Fibroblast of skin of left biceps (primary cell): ENCODE results near the gene RGS12.

Experiments
- DNase-seq, 2 experiments: peaks; one replicate each; pipeline ENCODE4 v3.0.0-alpha.2; 2013; ENCODE audit warnings: low read depth in 2 of 2

The RGS12 gene

DNA sequence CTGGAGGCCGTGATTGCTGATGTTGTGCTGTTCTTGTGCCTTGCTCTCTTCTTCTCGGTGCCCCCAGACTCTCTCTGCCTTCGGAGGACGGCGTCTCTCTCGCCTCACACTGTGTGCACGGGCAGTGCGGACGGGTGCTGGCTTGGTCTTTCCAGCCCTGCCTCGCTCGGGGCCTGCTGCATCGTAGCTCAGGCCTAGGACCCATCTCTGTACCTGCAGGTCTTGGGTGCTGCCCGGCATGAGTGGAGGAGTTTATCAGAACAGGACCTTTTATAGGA lies 18.2 kb downstream of the RGS12 start:
- DNase-seq: no peak

DNA sequence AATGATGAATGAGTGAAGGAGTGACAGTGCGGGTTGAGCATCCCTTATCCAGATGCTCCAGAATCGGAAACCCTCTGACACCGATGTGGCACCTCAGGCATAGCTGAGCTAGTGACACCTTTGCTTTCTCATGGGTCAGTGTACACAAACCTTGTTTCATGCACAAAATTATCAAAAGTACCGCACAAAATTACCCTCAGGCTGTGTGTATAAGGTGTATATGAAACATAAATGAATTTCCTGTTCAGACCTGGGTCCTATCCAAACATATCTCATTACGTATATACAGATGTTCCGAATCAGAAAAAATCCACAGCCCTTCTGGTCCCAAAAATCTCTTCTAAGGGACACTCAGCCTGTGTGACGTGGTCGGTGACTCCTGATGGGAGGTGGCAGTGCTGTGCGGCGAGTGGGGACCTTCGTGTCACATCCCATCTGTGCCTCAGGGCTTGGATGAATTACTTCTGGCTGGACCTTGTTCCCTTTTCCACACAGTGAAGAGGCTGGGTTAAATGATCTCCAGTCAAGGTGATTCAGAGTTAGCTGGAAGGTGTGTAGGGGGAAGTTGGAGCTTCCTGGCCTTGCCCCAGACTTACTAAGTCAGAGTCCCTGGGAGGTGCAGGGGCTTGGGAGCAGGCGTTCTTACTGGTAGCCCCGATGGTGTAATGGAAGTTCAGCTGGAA lies 18.8 kb downstream of the RGS12 start:
- DNase-seq: no peak

- no peak for DNase-seq
Measured at GRCh38 chr4:3312362-3312761, 19.5 kb downstream of the RGS12 start.

- DNase-seq: no peak
Measured at GRCh38 chr4:3313139-3313538, 20.3 kb downstream of the RGS12 start.

- no peak for DNase-seq
Measured at GRCh38 chr4:3313556-3314228, 20.9 kb downstream of the RGS12 start.

GRCh38 chr4:3314706-3315260 lies 22.0 kb downstream of the RGS12 start:
- DNase-seq: no peak

GRCh38 chr4:3315566-3315965 lies 22.7 kb downstream of the RGS12 start:
- DNase-seq: no peak

DNA sequence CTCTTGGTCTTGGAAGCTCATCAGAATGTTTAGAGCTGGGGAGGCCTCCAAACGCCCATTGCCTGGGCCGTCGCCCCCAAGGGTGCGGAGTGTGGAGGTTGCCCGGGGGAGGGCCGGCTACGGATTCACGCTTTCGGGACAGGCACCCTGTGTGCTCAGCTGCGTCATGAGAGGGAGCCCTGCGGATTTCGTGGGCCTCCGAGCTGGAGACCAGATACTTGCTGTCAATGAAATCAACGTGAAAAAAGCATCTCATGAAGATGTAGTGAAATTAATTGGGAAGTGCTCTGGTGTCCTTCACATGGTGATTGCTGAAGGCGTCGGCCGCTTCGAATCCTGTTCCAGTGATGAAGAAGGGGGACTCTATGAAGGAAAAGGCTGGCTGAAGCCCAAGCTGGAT lies 23.3 kb downstream of the RGS12 start:
- no peak for DNase-seq

DNA sequence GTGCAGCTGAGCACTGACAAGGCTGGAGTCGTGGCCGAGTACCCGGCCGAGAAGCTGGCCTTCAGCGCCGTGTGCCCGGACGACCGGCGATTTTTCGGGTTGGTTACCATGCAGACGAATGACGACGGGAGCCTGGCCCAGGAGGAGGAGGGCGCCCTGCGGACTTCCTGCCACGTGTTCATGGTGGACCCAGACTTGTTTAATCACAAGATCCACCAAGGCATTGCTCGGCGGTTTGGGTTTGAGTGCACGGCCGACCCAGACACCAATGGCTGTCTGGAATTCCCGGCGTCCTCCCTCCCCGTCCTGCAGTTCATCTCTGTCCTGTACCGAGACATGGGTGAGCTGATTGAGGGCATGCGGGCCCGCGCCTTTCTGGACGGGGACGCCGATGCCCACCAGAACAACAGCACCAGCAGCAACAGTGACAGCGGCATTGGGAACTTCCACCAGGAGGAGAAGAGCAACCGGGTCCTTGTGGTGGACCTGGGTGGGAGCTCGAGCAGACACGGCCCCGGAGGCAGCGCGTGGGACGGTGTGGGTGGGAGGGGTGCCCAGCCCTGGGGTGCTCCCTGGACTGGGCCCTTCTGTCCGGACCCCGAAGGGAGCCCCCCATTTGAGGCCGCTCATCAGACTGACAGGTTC lies 24.3 kb downstream of the RGS12 start:
- no peak for DNase-seq

DNA sequence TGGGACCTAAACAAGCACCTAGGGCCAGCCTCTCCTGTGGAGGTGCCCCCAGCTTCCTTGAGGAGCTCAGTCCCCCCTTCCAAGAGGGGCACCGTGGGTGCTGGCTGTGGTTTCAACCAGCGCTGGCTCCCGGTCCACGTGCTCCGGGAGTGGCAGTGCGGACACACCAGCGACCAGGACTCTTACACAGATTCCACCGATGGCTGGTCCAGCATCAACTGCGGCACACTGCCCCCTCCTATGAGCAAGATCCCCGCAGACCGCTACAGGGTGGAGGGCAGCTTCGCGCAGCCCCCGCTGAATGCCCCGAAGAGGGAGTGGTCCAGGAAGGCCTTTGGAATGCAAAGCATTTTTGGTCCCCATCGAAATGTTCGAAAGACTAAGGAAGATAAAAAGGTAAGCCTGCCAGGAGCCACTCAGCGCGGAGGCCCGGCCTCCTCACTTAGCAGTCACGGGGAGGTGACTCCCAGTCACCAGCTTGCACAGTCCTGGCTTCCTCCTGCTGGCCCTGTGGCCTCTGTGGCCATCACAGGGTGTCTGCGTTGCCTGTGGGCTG lies 24.9 kb downstream of the RGS12 start:
- no peak for DNase-seq

DNA sequence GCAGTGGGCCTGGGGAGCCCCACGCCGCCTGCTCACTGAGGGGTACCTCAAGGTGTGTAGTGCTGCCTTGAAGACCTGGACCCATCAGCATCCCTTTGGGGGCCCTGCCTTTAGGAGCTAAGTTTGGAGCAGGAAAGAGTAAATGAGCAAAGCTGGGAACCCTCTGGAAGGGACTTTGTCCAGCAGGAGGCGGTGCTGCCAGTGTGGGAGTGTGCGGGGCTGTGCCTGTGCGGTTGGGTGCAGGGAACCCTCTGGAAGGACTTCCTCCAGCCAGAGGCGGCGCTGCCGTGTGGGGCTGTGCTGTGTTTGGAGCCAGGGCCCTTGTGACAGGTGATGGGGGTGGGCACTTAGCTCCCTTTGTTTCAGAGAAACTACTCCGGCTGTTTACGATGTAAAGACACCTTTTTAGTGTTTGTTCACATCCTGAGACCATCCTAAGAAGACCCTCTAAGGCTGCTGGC lies 25.8 kb downstream of the RGS12 start:
- no peak for DNase-seq

DNA sequence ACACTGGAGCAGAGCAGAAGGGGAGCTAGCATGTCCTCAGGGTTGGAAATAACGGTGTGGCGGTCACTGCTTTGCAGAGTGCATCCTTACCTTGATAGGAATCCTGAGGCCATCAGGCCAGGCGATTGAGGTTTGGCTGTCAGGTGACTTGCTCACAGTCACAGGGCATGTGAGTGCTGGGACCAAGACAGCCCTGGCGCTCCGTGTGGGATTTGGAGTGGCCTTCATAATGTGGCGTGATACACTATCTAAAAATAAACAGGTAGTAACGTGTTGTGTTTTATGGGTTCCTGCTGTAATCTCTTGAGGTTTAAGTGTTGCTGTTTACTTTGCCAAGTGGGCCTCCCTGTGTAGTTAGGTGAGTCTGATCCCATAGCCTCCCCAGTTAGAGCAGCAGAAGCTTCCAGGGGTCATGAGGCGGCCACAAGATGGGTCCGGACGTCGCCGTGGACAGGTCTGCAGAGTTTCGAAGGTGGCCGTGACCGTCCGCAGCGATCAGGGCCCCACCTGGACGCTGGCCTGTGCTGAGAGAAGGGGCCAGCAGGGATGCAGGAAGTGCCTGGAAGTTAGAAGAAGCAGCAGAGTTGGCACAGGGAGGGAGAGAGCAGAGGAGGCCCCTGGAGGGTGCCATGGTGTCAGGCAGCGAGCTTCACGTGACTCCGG lies 27.7 kb downstream of the RGS12 start:
- DNase-seq: no peak

- DNase-seq: no peak
Measured at GRCh38 chr4:3321295-3321889, 28.6 kb downstream of the RGS12 start.

GRCh38 chr4:3322059-3322550 lies 29.3 kb downstream of the RGS12 start:
- no peak for DNase-seq

DNA sequence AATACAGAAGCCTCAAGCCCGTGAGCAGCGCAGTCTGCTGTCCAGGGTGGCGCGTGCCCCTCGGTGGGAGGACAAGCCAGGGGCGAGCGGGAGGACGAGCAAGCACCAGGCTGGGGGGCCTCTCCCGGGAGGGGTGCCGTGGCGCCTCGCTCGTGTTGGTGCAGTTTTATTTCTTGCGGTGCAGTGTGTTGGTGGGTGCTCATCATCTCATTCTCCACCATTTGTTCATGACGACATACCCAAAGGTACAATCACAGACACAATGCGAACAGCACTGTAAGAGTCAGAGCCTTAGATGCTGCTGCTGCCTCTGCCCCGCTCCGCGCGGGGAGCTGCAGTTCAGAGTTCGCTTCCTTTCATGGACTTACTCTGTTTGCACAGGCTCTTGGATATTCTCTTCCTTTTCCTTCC lies 30.3 kb downstream of the RGS12 start:
- no peak for DNase-seq

- DNase-seq: no peak
Measured at GRCh38 chr4:3324093-3324815, 31.4 kb downstream of the RGS12 start.

GRCh38 chr4:3328814-3329663 lies 36.2 kb downstream of the RGS12 start:
- DNase-seq: no peak

DNA sequence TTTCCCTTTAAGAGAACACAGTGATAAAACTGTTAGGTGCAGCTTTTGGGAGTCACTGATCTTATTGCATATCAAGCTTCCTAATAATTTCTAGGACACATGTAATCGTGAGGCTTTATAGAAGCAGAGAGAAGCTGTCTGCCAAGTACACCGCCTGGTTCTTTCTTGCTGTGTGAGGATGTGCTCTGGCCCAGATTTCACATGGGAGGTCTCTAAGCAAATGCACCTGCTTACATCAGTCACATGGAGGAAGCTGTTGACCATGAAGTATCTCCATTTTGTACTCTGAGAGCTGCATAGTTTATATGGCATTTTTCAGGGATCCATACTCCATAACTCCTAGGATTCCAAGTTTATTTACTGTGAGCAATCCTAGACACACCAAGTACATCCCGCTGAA lies 37.1 kb downstream of the RGS12 start:
- DNase-seq: no peak

DNA sequence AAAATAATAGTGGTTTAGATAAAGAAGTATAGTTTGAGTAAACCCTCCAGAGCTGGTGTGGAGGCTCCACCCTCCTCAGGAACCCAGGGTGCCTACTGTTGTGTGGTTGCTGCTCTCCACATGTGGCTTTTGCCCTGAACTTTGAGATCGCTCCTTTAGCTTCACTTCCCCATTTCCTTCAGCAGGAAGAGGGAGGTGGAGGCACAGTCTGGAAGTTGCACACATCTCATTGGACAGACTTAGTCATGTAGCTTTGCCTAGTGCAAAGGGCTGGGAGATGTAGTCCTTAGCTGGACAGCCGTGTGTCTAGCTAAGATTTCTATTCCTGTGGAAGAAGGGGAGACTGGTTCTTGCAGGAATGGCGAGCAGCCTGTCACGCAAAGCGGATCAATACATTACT lies 37.9 kb downstream of the RGS12 start:
- DNase-seq: no peak
